NCI-H1417 treated with DMSO at 0.1 percent for 48 hours (cell line): ENCODE results near the gene ADRM1.

Experiments
- DNase-seq: peaks from one replicate; lab custom pipeline; 2025; lab: John Stamatoyannopoulos, UW

ADRM1 gene

GRCh38 chr20:62339647-62340062, 36.9 kb downstream of the ADRM1 start:
- no peak for DNase-seq

GRCh38 chr20:62342910-62343309, 40.1 kb downstream of the ADRM1 start:
- DNase-seq, result no peak

- DNase-seq, result no peak
Observed at GRCh38 chr20:62344092-62344491, 41.3 kb downstream of the ADRM1 start.

- DNase-seq, result no peak
Observed at GRCh38 chr20:62344782-62345181, 42.0 kb downstream of the ADRM1 start.

GRCh38 chr20:62345681-62346370, 43.0 kb downstream of the ADRM1 start:
- DNase-seq, result no peak

GRCh38 chr20:62346398-62347150, 43.8 kb downstream of the ADRM1 start:
- DNase-seq, result no peak

GRCh38 chr20:62347151-62347404, 44.3 kb downstream of the ADRM1 start:
- no peak for DNase-seq

- no peak for DNase-seq
Observed at GRCh38 chr20:62347445-62347844, 44.6 kb downstream of the ADRM1 start.

- DNase-seq, result no peak
Observed at GRCh38 chr20:62348604-62349003, 45.8 kb downstream of the ADRM1 start.

GRCh38 chr20:62349556-62350097, 46.8 kb downstream of the ADRM1 start:
- no peak for DNase-seq

- no peak for DNase-seq
Observed at GRCh38 chr20:62350098-62350628, 47.4 kb downstream of the ADRM1 start.

GRCh38 chr20:62350629-62351422, 48.0 kb downstream of the ADRM1 start:
- DNase-seq, result no peak

- no peak for DNase-seq
Observed at GRCh38 chr20:62351469-62352401, 48.9 kb downstream of the ADRM1 start.

- DNase-seq, result no peak
Observed at GRCh38 chr20:62352402-62353288, 49.8 kb downstream of the ADRM1 start.

- no peak for DNase-seq
Observed at GRCh38 chr20:62353289-62354030, 50.7 kb downstream of the ADRM1 start.

- DNase-seq, result no peak
Observed at GRCh38 chr20:62354031-62354808, 51.4 kb downstream of the ADRM1 start.

GRCh38 chr20:62354811-62355341, 52.1 kb downstream of the ADRM1 start:
- no peak for DNase-seq

- no peak for DNase-seq
Observed at GRCh38 chr20:62355516-62355877, 52.7 kb downstream of the ADRM1 start.
